Left colon (tissue), 2 donors: ENCODE measurements around the gene GTPBP10. TPM values are rescaled to one million over a fixed set of nuclear protein-coding genes. Genes with fewer than 3 reads are reported as not detected.
"Not testable (repeated sequence)": the region's sequence is repeated elsewhere in the genome, so short reads cannot be mapped to it uniquely, and the experiment has no call there.

ENCODE experiments used
- ATAC-seq: fragments of 200-7000 bp; cut with Tn5 transposase; one replicate; pipeline ENCODE4 v1.9.1; 2020; ENCODE audit warnings: mild to moderate bottlenecking, moderate library complexity
- DNase-seq, 2 donors: peaks; one replicate each; pipeline ENCODE4 v3.0.0-alpha.2; 2020
- intact Hi-C, 2 donors: fragments of 100-400 bp; cut with DNase I in 1 of 2; cut with micrococcal nuclease in 1 of 2; formaldehyde crosslinking; loops; one replicate each; pipeline versions ENCODE4 v1.11.2 to v1.14.0; 2022; cut with DNase I, micrococcal nuclease
- long read RNA-seq: library from polyadenylated mRNA; unstranded; transcript quantifications from one replicate; pipeline ENCODE4 v2.0.0, GENCODE V29; 2021
- total RNA-seq, 2 donors: library from RNA; stranded (reverse); fragmentation: NEBNext Ultra II Directional; extraction: Animal tissue kit (Norgen Biotek cat#: 25700); gene quantifications; one replicate each; pipeline ENCODE4 v1.2.1, GENCODE V29; 2021
- donor health status: DM: no; HTN: no; CAD: no.
- donor health status: DM: yes; HTN: yes; CAD: no.

GTPBP10 gene
- 10 to 100 TPM; 16.2 to 21.2 TPM for total RNA-seq
- long read RNA-seq, full-length matches to known transcripts, result 3 of 3 reads
- long read RNA-seq, partial matches to known transcripts, result 0 of 3 reads
- long read RNA-seq, other reads (novel, unspliced or antisense), result 0 of 3 reads

- intact Hi-C loops, result no loop called here
- DNase-seq (peak; percentile 94 to 97), ATAC-seq (peak; percentile 97)
These were observed at the start of gene GTPBP10 for GRCh38 chr7:90346336-90347125. TSS of gene GTPBP10 (plus strand) at chr7:90346716. CDS start at chr7:90346742, 26 bp downstream.

GRCh38 chr7:90298145-90299038, 48.1 kb upstream of the GTPBP10 start:
- DNase-seq, result no peak
- intact Hi-C loops, result no loop called here
- peak; percentile 85 for ATAC-seq

GRCh38 chr7:90303241-90303640, 43.3 kb upstream of the GTPBP10 start:
- peak; percentile 57 for ATAC-seq
- intact Hi-C loops, result no loop called here

DNA sequence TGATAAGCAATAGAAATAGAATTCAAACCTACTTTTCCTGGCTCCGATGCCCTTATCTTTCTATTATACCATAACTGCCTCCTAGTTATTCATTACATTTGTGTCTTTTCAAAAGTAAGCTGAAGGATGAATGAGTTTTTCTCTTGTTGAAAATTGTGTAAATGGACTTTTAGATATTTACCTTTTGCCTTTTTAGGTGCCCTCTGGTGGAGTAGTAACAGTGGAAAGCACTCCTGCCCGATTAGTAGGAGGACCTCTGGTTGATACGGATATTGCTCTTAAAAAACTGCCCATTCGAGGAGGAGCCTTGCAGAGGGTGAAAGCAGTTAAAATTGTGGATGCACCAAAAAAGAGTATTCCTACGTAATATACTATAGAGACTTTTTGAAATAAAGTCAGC, 36.6 kb upstream of the GTPBP10 start:
- ATAC-seq (no peak), DNase-seq (no peak)
- intact Hi-C loops, result loop anchor here in 1 of 2 donors (10.0 kb wide), 1 partner anchor 115 kb away; no protein-coding TSS in a partner anchor

More at GRCh38 chr7:90303241-90303640, 43.3 kb upstream of the GTPBP10 start:
- no peak for DNase-seq

- intact Hi-C loops, result loop anchor here in 1 of 2 donors (10.0 kb wide), 1 partner anchor 114 kb away; no protein-coding TSS in a partner anchor
- DNase-seq, result no peak
- no peak for ATAC-seq
These were observed 35.3 kb upstream of the GTPBP10 start for GRCh38 chr7:90311175-90311574.

GRCh38 chr7:90312745-90313144, 33.8 kb upstream of the GTPBP10 start:
- DNase-seq (no peak), ATAC-seq (no peak)
- intact Hi-C loops, result loop anchor here in 1 of 2 donors (10.0 kb wide), 1 partner anchor 112 kb away; no protein-coding TSS in a partner anchor

DNA sequence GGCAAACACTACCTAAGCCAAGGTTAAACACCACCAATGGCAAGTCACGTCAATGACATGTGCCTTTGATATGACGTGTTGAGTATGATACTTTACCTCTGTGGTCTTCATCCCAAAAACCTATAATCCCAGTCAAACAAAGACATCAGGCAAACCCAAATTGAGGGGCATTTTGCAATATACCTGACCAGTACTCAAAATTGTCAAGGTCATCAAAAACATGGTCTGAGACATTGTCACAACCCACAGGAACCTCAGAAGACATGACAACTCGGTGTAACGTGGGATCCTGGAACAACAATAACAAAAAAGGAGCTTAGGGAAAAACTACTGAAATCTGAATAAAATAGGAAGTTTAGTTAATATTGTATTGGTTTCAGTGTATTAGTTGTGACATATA, 32.6 kb upstream of the GTPBP10 start:
- no peak for ATAC-seq
- DNase-seq, result no peak
- intact Hi-C loops, result loop anchor here in 1 of 2 donors (10.0 kb wide), 1 partner anchor 111 kb away; no protein-coding TSS in a partner anchor

- intact Hi-C loops, result no loop called here
- DNase-seq, result no peak
- no peak for ATAC-seq
These were observed 26.5 kb upstream of the GTPBP10 start for GRCh38 chr7:90320014-90320413.

GRCh38 chr7:90320418-90320800, 26.1 kb upstream of the GTPBP10 start:
- intact Hi-C loops, result no loop called here
- no peak for ATAC-seq
- DNase-seq, result no peak

DNA sequence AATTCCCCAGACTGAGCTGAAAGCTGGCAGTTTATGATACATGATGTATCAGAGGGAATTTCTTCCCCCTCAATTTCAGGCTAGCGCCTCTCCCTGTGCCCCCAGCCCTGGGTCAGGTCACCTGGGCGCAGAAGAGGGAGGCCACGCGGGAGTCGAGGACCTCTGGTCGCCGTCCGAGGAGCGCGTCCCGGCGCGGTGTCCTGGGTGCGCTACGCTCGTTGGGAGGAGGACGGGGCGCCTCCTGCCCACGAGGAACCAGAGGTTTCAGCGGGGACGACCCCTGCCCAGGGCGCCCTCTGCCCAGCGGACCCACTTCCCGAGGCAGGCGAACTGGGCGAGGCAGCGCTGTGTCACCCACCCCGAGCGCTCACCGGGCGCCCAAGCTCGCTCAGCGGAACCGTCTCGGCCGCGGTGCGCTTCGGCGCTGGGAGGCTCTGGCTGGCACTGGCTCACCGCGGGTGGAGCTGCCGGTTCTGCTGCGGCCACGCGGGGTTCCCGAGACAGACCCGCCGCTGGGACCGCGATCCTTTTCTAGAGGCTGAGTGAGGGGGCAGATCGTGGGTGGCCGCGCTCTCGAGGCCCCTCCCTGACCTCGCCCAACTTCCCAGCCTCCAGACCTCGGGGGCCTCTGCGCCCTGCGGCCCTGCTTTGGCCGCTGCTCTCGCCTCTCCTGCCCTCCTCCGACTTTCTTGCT, 25.6 kb upstream of the GTPBP10 start, which contains the start of gene FAM237B:
Gene FAM237B, minus strand, starts transcription at position 504 of the 694 bp plus-strand sequence. CDS start 1,556 bp downstream, outside the sequence.
- intact Hi-C loops, result no loop called here
- ATAC-seq (peak; percentile 53), DNase-seq (peak in 1 of 2 donors; percentile 12)

- DNase-seq (no peak), ATAC-seq (no peak)
- intact Hi-C loops, result no loop called here
These were observed 23.7 kb upstream of the GTPBP10 start for GRCh38 chr7:90322837-90323236.

- intact Hi-C loops, result no loop called here
- DNase-seq (no peak), ATAC-seq (no peak)
These were observed 20.0 kb upstream of the GTPBP10 start for GRCh38 chr7:90326500-90326899.

- intact Hi-C loops, result no loop called here
- DNase-seq (no peak), ATAC-seq (no peak)
These were observed 12.2 kb upstream of the GTPBP10 start for GRCh38 chr7:90334193-90334843.

DNA sequence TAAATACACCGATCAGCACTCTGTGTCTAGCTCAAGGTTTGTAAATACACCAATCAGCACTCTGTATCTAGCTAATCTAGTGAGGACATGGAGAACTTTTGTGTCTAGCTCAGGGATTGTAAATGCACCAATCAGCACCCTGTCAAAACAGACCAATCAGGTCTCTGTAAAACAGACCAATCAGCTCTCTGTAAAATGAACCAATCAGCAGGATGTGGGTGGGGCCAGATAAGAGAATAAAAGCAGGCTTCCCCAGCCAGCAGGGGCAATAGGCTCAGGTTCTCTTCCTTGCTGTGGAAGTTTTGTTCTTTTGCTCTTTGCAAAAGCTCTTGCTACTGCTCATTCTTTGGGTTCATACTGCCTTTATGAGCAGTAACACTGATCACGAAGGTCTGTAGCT, 11.6 kb upstream of the GTPBP10 start:
- intact Hi-C loops, ATAC-seq, DNase-seq: not testable (repeated sequence)

DNA sequence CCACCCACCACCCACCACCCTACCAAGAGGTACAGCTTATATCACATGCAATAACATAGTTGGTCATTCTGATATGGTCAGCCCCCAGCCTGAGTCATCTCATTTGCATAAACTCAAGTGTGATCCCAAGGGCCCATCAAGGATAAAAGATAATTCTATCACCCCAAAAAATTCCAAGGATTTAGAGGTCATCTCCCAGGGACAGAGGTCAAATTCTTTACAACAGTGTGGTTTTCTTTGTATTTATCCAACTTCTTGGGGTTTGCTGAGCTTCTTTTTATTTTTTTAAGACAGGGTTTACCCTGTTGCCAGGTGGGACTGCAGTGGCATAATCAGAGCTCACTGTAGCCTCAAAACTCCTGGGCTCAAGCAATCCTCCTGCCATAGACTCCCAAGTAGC, 9.4 kb upstream of the GTPBP10 start:
- intact Hi-C loops, result no loop called here
- ATAC-seq (no peak), DNase-seq (no peak)

- ATAC-seq (no peak), DNase-seq (no peak)
- intact Hi-C loops, result no loop called here
These were observed 1.5 kb upstream of the GTPBP10 start for GRCh38 chr7:90345016-90345415.

DNA sequence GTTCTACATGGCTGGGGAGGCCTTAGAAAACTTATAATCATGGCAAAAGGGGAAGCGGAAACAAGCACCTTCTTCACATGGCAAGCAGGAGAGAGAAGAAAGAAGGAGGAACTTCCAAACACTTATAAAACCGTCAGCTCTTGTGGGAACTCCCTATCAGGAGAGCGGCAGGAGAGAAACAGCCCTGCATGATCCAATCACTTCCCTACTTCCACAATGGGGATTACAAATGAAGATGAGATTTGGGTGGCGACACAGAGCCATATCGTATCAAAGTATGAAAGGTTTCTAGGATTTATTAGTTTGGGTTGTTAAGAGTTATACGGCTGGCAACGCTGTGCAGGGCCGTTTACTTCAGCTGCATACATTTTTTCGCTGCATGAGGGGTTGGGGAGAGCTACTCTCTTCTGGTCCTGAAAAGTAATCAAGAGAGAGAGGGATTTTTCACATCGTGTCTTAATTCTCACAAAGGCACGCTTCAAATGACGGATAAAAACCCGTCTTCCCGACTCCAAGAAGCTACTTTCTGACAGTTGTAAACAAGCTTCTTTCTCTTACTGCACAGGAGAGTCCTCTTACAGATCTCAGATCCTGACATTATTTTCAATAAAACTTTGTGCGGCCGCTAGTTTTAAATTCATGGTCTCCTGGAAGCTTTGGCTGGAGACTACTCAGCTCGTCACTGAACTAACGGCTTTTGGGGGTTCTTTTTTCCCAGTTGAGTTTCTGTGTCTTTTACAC, 751 bp upstream of the GTPBP10 start:
- DNase-seq (peak; percentile 31 to 53), ATAC-seq (peak; percentile 76)
- intact Hi-C loops, result no loop called here
